ENCODE measurements around the gene PLPP2.

DNA sequence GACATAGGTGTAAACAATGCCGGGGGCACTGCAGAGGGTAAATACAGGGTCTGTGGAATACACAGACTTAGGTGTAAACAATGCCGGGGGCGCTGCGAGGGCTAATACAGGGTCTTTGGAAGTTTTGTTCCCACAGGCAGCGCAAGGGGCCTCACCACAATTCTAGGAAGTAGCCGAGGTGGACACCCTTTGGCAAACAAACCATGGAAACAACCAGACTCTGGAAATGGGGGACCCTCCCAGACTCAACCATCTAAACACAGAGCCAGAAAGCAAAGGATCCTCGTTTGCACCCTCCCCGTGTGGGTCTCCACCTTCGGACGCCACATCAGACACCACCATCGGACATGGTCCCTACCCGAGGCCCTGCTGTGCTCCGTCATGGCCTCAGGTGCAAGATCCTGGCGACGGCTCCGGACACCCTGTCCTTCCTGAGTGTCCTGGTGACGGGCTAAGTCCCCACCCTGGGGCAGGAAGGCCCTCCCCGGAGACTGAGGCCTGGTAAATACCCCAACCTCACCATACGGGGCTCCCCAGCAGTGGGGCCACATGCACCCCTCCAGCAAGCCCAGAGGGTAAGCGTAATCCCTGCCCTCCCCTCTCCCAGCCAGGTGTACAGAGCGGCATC is 16.7 kb upstream of the PLPP2 start:
- TF ChIP-seq, protein P1, sequence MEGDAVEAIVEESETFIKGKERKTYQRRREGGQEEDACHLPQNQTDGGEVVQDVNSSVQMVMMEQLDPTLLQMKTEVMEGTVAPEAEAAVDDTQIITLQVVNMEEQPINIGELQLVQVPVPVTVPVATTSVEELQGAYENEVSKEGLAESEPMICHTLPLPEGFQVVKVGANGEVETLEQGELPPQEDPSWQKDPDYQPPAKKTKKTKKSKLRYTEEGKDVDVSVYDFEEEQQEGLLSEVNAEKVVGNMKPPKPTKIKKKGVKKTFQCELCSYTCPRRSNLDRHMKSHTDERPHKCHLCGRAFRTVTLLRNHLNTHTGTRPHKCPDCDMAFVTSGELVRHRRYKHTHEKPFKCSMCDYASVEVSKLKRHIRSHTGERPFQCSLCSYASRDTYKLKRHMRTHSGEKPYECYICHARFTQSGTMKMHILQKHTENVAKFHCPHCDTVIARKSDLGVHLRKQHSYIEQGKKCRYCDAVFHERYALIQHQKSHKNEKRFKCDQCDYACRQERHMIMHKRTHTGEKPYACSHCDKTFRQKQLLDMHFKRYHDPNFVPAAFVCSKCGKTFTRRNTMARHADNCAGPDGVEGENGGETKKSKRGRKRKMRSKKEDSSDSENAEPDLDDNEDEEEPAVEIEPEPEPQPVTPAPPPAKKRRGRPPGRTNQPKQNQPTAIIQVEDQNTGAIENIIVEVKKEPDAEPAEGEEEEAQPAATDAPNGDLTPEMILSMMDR (conservative IDR thresholded peaks at IDR 0.05 in 1 of 2, IDR thresholded peaks at IDR 0.05 in 1 of 2; ENCODE audit: low read depth in 1 of 2, low read length in 2 of 2): no peak
- TF ChIP-seq EZH2 (IDR thresholded peaks at IDR 0.05; ENCODE audit: low read length, missing control alignments): no peak

All from fibroblast of lung (primary cell).